ENCODE measurements around the gene SYNGR4. TPM values are rescaled to one million over a fixed set of nuclear protein-coding genes. Genes with fewer than 3 reads are reported as not detected.

The SYNGR4 gene
- total RNA-seq, 1 experiment from 2014 or later = 0.49 TPM

GRCh38 chr19:48372904-48373303, 8.7 kb downstream of the SYNGR4 start:
- ChIA-PET POLR2A (interaction anchor here (1.1 kb wide), 1 partner anchor 18 kb away, joined by 4 read pairs; the partner anchor contains the start of gene KDELR1), RAD21 (ENCODE audit: low non-redundant PET in 1 of 2, low total read pairs in 2 of 2, uncharacterized antibody in 2 of 2, unreplicated experiment in 2 of 2) (no interaction called here), CTCF (interaction anchor here (1.2 to 1.3 kb wide), 2 partner anchors 9 to 19 kb away, joined by 3 to 6 read pairs; partner anchors contain the start of genes SYNGR4 and TMEM143)
- Histone ChIP-seq H4K20me1 (ENCODE audit: insufficient read depth) (no peaks in the 10 kb centered on the region), H3K9me3 (ENCODE audit: control insufficient read depth in 1 of 2, insufficient read depth in 1 of 2, low read depth in 1 of 2, low read length in 2 of 2) (no peaks in the 10 kb centered on the region), H3K27me3 (ENCODE audit: insufficient read depth, low read length) (no peaks in the 10 kb centered on the region), H3K4me3 (replicated peaks in 1 of 2; ENCODE audit: low read depth in 1 of 2, low read length in 2 of 2) (no peak overlapping the region), H3K79me2 (ENCODE audit: insufficient read depth, low read length) (no peaks in the 10 kb centered on the region), H3K4me1 (ENCODE audit: control insufficient read depth in 1 of 2, insufficient read depth in 2 of 2, low read length in 2 of 2) (peaks cover 14 to 22% of the 10 kb centered on the region in 2 experiments; a peak in 3 of 4 replicates), H3K9ac (ENCODE audit: low read length) (no peak overlapping the region), H3K36me3 (ENCODE audit: control insufficient read depth in 1 of 2, insufficient read depth in 2 of 2, low read length in 2 of 2) (no peaks in the 10 kb centered on the region), H3K27ac (ENCODE audit: low read depth, low read length) (peak overlapping the region; percentile 51; the same call in 1 of the 2 replicates), H2AFZ (ENCODE audit: low read depth, low read length, poor library complexity, severe bottlenecking) (no peak overlapping the region), H3K4me2 (ENCODE audit: low read length) (peak overlapping the region; percentile 46), H3K9me2 (ENCODE audit: insufficient read depth) (no peaks in the 10 kb centered on the region)
- BruUV-seq (replicated peaks) = no TSS peak
- ATAC-seq = 0 out of 2 replicates have a peak, but pooled peaks have one; percentile 28
- intact Hi-C loops (cut with micrococcal nuclease) = no loop called here
- TF ChIP-seq EGR1 (IDR thresholded peaks at IDR 0.05; ENCODE audit: low read depth) (peak; percentile 56; the same call in 1 of the 2 replicates), CBX3 (IDR thresholded peaks at IDR 0.05; ENCODE audit: low read depth) (no peak)
- no peak for DNase-seq (ENCODE audit: low read depth, low spot score)

- H3K27me3 ChIP-seq (ENCODE audit: insufficient read depth, low read length) = no peaks in the 10 kb centered on the region
- ChIA-PET POLR2A (no interaction called here), CTCF (interaction anchor here (1.2 to 1.3 kb wide), 2 partner anchors 9 to 18 kb away, joined by 3 to 6 read pairs; partner anchors contain the start of genes SYNGR4 and TMEM143), RAD21 (ENCODE audit: low non-redundant PET in 1 of 2, low total read pairs in 2 of 2, uncharacterized antibody in 2 of 2, unreplicated experiment in 2 of 2) (no interaction called here)
- no peaks in the 10 kb centered on the region for H3K79me2 ChIP-seq (ENCODE audit: insufficient read depth, low read length)
- peaks cover 21 to 29% of the 10 kb centered on the region in 2 experiments; a peak in 3 of 4 replicates for H3K4me1 ChIP-seq (ENCODE audit: control insufficient read depth in 1 of 2, insufficient read depth in 2 of 2, low read length in 2 of 2)
- ATAC-seq (no peak), DNase-seq (ENCODE audit: low read depth, low spot score) (no peak)
- intact Hi-C loops (cut with micrococcal nuclease) = no loop called here
- no peaks in the 10 kb centered on the region for H3K36me3 ChIP-seq (ENCODE audit: control insufficient read depth in 1 of 2, insufficient read depth in 2 of 2, low read length in 2 of 2)
- H3K9ac ChIP-seq (ENCODE audit: low read length) = no peak overlapping the region
- peak overlapping the region; percentile 46; the same call in 1 of the 2 replicates for H3K4me2 ChIP-seq (ENCODE audit: low read length)
- no TSS peak for BruUV-seq (replicated peaks)
- no peaks in the 10 kb centered on the region for H3K9me3 ChIP-seq (ENCODE audit: control insufficient read depth in 1 of 2, insufficient read depth in 1 of 2, low read depth in 1 of 2, low read length in 2 of 2)
- H2AFZ ChIP-seq (ENCODE audit: low read depth, low read length, poor library complexity, severe bottlenecking) = no peak overlapping the region
- H3K9me2 ChIP-seq (ENCODE audit: insufficient read depth) = no peaks in the 10 kb centered on the region
- no peak overlapping the region for H3K4me3 ChIP-seq (replicated peaks in 1 of 2; ENCODE audit: low read depth in 1 of 2, low read length in 2 of 2)
- no peak overlapping the region; the same call in 1 of the 2 replicates for H3K27ac ChIP-seq (ENCODE audit: low read depth, low read length)
- no peak for TF ChIP-seq REST (IDR thresholded peaks at IDR 0.05; ENCODE audit: low read depth)
- no peak for TF ChIP-seq ZBTB33 (IDR thresholded peaks at IDR 0.05; ENCODE audit: extremely low read depth, insufficient replicate concordance, low read length)
- TF ChIP-seq FOSL1 (IDR thresholded peaks at IDR 0.05; ENCODE audit: low read depth) = no peak
- no peak for TF ChIP-seq CEBPB (IDR thresholded peaks at IDR 0.05; ENCODE audit: low read depth)
- TF ChIP-seq ATF3 (IDR thresholded peaks at IDR 0.05) = no peak
- H4K20me1 ChIP-seq (ENCODE audit: insufficient read depth) = no peaks in the 10 kb centered on the region
These were observed 9.4 kb downstream of the SYNGR4 start for GRCh38 chr19:48373567-48373966.
